Skin epidermis (tissue), 12 donors: ENCODE data around the gene TRAF2.

ENCODE experiments used
- H3K27ac ChIP-seq, 21 experiments: fragments of 200-600 bp; sonication (generic) in 11 of 21; one replicate each; pipeline ENCODE4 v1.5.0; 2020; ENCODE audit warnings: mild to moderate bottlenecking in 3 of 21, inconsistent platforms in 2 of 21, moderate library complexity in 2 of 21
- H3K4me3 ChIP-seq, 7 experiments: fragments of 200-600 bp; sonication (generic) in 2 of 7; one replicate each; pipeline ENCODE4 v1.5.0; 2020; ENCODE audit warnings: inconsistent platforms in 2 of 7, mild to moderate bottlenecking in 2 of 7, moderate library complexity in 1 of 7

TRAF2 gene

GRCh38 chr9:136855461-136856078, 30.7 kb upstream of the TRAF2 start:
- Histone ChIP-seq H3K27ac (no peak overlapping the region), H3K4me3 (no peak overlapping the region)

GRCh38 chr9:136856079-136856476, 30.2 kb upstream of the TRAF2 start:
- H3K27ac ChIP-seq, result no peak overlapping the region
- H3K4me3 ChIP-seq, result no peak overlapping the region

GRCh38 chr9:136856541-136857141, 29.7 kb upstream of the TRAF2 start:
- H3K27ac ChIP-seq, result no peak overlapping the region
- no peak overlapping the region for H3K4me3 ChIP-seq

GRCh38 chr9:136857166-136857565, 29.1 kb upstream of the TRAF2 start:
- Histone ChIP-seq H3K27ac (no peak overlapping the region), H3K4me3 (no peak overlapping the region)

GRCh38 chr9:136857581-136858412, 28.5 kb upstream of the TRAF2 start:
- H3K4me3 ChIP-seq, result no peak overlapping the region
- peak overlapping the region in 5 of 21 experiments; percentile 20 to 63 (median 50) for H3K27ac ChIP-seq

GRCh38 chr9:136858452-136858843, 27.9 kb upstream of the TRAF2 start:
- Histone ChIP-seq H3K4me3 (no peak overlapping the region), H3K27ac (peak overlapping the region in 8 of 21 experiments; percentile 20 to 63 (median 48))

GRCh38 chr9:136858844-136859757, 27.2 kb upstream of the TRAF2 start:
- H3K4me3 ChIP-seq, result no peak overlapping the region

GRCh38 chr9:136860529-136860928, 25.8 kb upstream of the TRAF2 start:
- Histone ChIP-seq H3K27ac (no peak overlapping the region), H3K4me3 (no peak overlapping the region)

More at GRCh38 chr9:136858844-136859757, 27.2 kb upstream of the TRAF2 start:
- peak overlapping the region in 11 of 21 experiments; percentile 20 to 63 (median 49) for H3K27ac ChIP-seq

- H3K27ac ChIP-seq, result no peak overlapping the region
Observed at GRCh38 chr9:136860933-136861873, 25.1 kb upstream of the TRAF2 start.

GRCh38 chr9:136861874-136862457, 24.4 kb upstream of the TRAF2 start:
- Histone ChIP-seq H3K4me3 (no peak overlapping the region), H3K27ac (no peak overlapping the region)

More at GRCh38 chr9:136860933-136861873, 25.1 kb upstream of the TRAF2 start:
- H3K4me3 ChIP-seq, result no peak overlapping the region

GRCh38 chr9:136862849-136863622, 23.3 kb upstream of the TRAF2 start:
- no peak overlapping the region for H3K27ac ChIP-seq
- no peak overlapping the region for H3K4me3 ChIP-seq

GRCh38 chr9:136863623-136864273, 22.6 kb upstream of the TRAF2 start:
- no peak overlapping the region for H3K27ac ChIP-seq

GRCh38 chr9:136865041-136865767, 21.1 kb upstream of the TRAF2 start:
- peak overlapping the region in 19 of 21 experiments; percentile 87 to 99 (median 96) for H3K27ac ChIP-seq

More at GRCh38 chr9:136863623-136864273, 22.6 kb upstream of the TRAF2 start:
- no peak overlapping the region for H3K4me3 ChIP-seq

GRCh38 chr9:136865768-136866103, 20.6 kb upstream of the TRAF2 start:
- Histone ChIP-seq H3K4me3 (peak overlapping the region; percentile 82 to 97 (median 90)), H3K27ac (peak overlapping the region; percentile 60 to 99 (median 96))

More at GRCh38 chr9:136865041-136865767, 21.1 kb upstream of the TRAF2 start:
- peak overlapping the region; percentile 82 to 97 (median 90) for H3K4me3 ChIP-seq

GRCh38 chr9:136866898-136867421, 19.4 kb upstream of the TRAF2 start:
- Histone ChIP-seq H3K4me3 (peak overlapping the region; percentile 82 to 97 (median 90)), H3K27ac (peak overlapping the region in 19 of 21 experiments; percentile 11 to 99 (median 96))

GRCh38 chr9:136867480-136867879, 18.8 kb upstream of the TRAF2 start:
- H3K4me3 ChIP-seq, result no peak overlapping the region
- no peak overlapping the region for H3K27ac ChIP-seq
